A549 (cell line): Measurements from ENCODE around the gene QKI. TPM values are rescaled to one million over a fixed set of nuclear protein-coding genes. Genes with fewer than 3 reads are reported as not detected.

Source experiments
- ATAC-seq, 2 experiments: fragments of 200-7000 bp in 1 of 2; fragments of >200 bp in 1 of 2; cut with Nextera tagmentation in 1 of 2; cut with Tn5 transposase in 1 of 2; 3 replicates each; pipeline versions ENCODE4 v1.8.0 to v1.9.1; 2018 to 2020; ENCODE audit warnings: mild to moderate bottlenecking in 1 of 2, moderate library complexity in 1 of 2
- CTCF ChIA-PET: fragments of 300-600 bp; sonication (Branson Sonifier 250); formaldehyde crosslinking; extraction: SDS; loops from one replicate; lab custom pipeline; 2021; ENCODE audit warnings: antibody characterized with exemption, inconsistent platforms; lab: Yijun Ruan, JAX
- POLR2A ChIA-PET: fragments of 350-600 bp; formaldehyde crosslinking; extraction: SDS; loops from one replicate; lab custom pipeline; 2021; ENCODE audit warnings: antibody characterized with exemption, inconsistent platforms; lab: Yijun Ruan, JAX
- DNase-seq, 2 experiments: peaks; one replicate each; pipeline versions ENCODE4 v3.0.0 to v3.0.0-alpha.2; 2011 to 2016; ENCODE audit warnings: low read depth in 1 of 2, low spot score in 1 of 2
- FAIRE-seq: peaks from 2 replicates; lab custom pipeline; 2011; peaks lifted over from hg19 to GRCh38; lab: Jason Lieb, UNC
- H3K27ac ChIP-seq, 2 experiments: fragments of >200 bp; sonication (Bioruptor Twin); formaldehyde crosslinking; 3 replicates each; pipeline ENCODE4 v1.5.1; 2016 to 2017
- H3K4me1 ChIP-seq: fragments of >200 bp; sonication (Bioruptor Twin); formaldehyde crosslinking; 3 replicates; pipeline ENCODE4 v1.6.1; 2016
- H3K4me2 ChIP-seq: fragments of >200 bp; sonication (Bioruptor Twin); formaldehyde crosslinking; 3 replicates; pipeline ENCODE4 v1.6.1; 2016
- H3K4me3 ChIP-seq: fragments of >200 bp; sonication (Bioruptor Twin); formaldehyde crosslinking; 3 replicates; pipeline ENCODE4 v1.5.1; 2016
- H3K9me3 ChIP-seq: fragments of >200 bp; sonication (Bioruptor Twin); formaldehyde crosslinking; 3 replicates; pipeline ENCODE4 v1.6.1; 2016
- BHLHE40 ChIP-seq: IDR thresholded peaks from 2 replicates; pipeline ENCODE4 v1.6.1; 2012; ENCODE audit warnings: low read depth, low read length, inconsistent platforms
- CEBPB ChIP-seq, 2 experiments: fragments of >200 bp in 1 of 2; sonication (Bioruptor Twin) in 1 of 2; formaldehyde crosslinking in 1 of 2; IDR thresholded peaks; 2 replicates each; pipeline ENCODE4 v1.6.1; 2012 to 2016
- CHD4 ChIP-seq: fragments of 200-600 bp; sonication (generic); IDR thresholded peaks from 2 replicates; pipeline ENCODE4 v1.6.1; 2016; ENCODE audit warnings: antibody characterized with exemption, mild to moderate bottlenecking, borderline replicate concordance
- EHF ChIP-seq: fragments of 250-450 bp; sonication (Bioruptor Pico); IDR thresholded peaks from 2 replicates; pipeline ENCODE4 v1.5.0; 2020; ENCODE audit warnings: mild to moderate bottlenecking
- EP300 ChIP-seq, 2 experiments: fragments of >200 bp; sonication (Bioruptor Twin); formaldehyde crosslinking; IDR thresholded peaks; 2 replicates in 1 of 2; 3 replicates in 1 of 2; pipeline ENCODE4 v1.6.1; 2016 to 2017
- FOSB ChIP-seq: fragments of 250-450 bp; sonication (Bioruptor Pico); IDR thresholded peaks from 2 replicates; pipeline ENCODE4 v1.5.0; 2020; ENCODE audit warnings: mild to moderate bottlenecking, moderate library complexity
- FOSL2 ChIP-seq, 2 experiments: fragments of 450-650 bp in 1 of 2; fragments of >200 bp in 1 of 2; sonication (Bioruptor Twin) in 1 of 2; formaldehyde crosslinking; IDR thresholded peaks; 2 replicates each; pipeline versions ENCODE4 v1.5.0 to v1.6.1; 2016 to 2020; ENCODE audit warnings: mild to moderate bottlenecking in 1 of 2, moderate library complexity in 1 of 2
- FOXS1 ChIP-seq: fragments of 250-450 bp; sonication (Bioruptor Pico); IDR thresholded peaks from 2 replicates; pipeline ENCODE4 v1.5.0; 2020; ENCODE audit warnings: mild to moderate bottlenecking, moderate library complexity
- HEYL ChIP-seq: fragments of 250-450 bp; sonication (Bioruptor Pico); IDR thresholded peaks from 2 replicates; pipeline ENCODE4 v1.8.0; 2021; ENCODE audit warnings: mild to moderate bottlenecking, moderate library complexity
- JUN ChIP-seq, 2 experiments: fragments of >200 bp; sonication (Bioruptor Twin); formaldehyde crosslinking; IDR thresholded peaks; 2 replicates in 1 of 2; 3 replicates in 1 of 2; pipeline ENCODE4 v1.6.1; 2016 to 2017
- MAFK ChIP-seq: fragments of 450-650 bp; IDR thresholded peaks from 2 replicates; pipeline ENCODE4 v1.6.1; 2014; ENCODE audit not compliant: partially characterized antibody
- MAZ ChIP-seq: fragments of 150-350 bp; IDR thresholded peaks from 2 replicates; pipeline ENCODE4 v1.6.1; 2014; ENCODE audit warnings: antibody characterized with exemption, low read depth, low read length, borderline replicate concordance
- MYC ChIP-seq: IDR thresholded peaks from 2 replicates; pipeline ENCODE4 v1.6.1; 2012; ENCODE audit warnings: mild to moderate bottlenecking, inconsistent platforms, low read length, improper control_type of control experiment, borderline replicate concordance
- NPAS2 ChIP-seq: fragments of 250-450 bp; sonication (Bioruptor Pico); IDR thresholded peaks from 2 replicates; pipeline ENCODE4 v1.8.0; 2022; ENCODE audit warnings: mild to moderate bottlenecking, moderate library complexity, borderline replicate concordance
- NR3C1 ChIP-seq: fragments of >200 bp; sonication (Bioruptor Twin); formaldehyde crosslinking; IDR thresholded peaks from 3 replicates; pipeline ENCODE4 v1.6.1; 2017
- POLR2A ChIP-seq: IDR thresholded peaks from 2 replicates; pipeline ENCODE4 v1.6.1; 2012; ENCODE audit warnings: mild to moderate bottlenecking, low read length
- RAD21 ChIP-seq, 2 experiments: fragments of >200 bp in 1 of 2; sonication (Bioruptor Twin) in 1 of 2; formaldehyde crosslinking in 1 of 2; IDR thresholded peaks in 1 of 2; conservative IDR thresholded peaks in 1 of 2; 2 replicates in 1 of 2; 3 replicates in 1 of 2; pipeline ENCODE4 v1.6.1; 2012 to 2018; ENCODE audit warnings: inconsistent platforms in 1 of 2
- RARB ChIP-seq: fragments of 250-450 bp; sonication (Bioruptor Pico); IDR thresholded peaks from 2 replicates; pipeline ENCODE4 v1.8.0; 2021; ENCODE audit warnings: mild to moderate bottlenecking, moderate library complexity
- RFX5 ChIP-seq: fragments of 450-650 bp; IDR thresholded peaks from 2 replicates; pipeline ENCODE4 v1.7.1; 2014; ENCODE audit warnings: antibody characterized with exemption, mild to moderate bottlenecking, moderate library complexity
- SMC3 ChIP-seq: fragments of >200 bp; sonication (Bioruptor Twin); formaldehyde crosslinking; IDR thresholded peaks from 3 replicates; pipeline ENCODE4 v1.6.1; 2018; ENCODE audit warnings: inconsistent platforms
- SREBF2 ChIP-seq: fragments of 450-650 bp; IDR thresholded peaks from 2 replicates; pipeline ENCODE4 v1.6.1; 2014; ENCODE audit warnings: mild to moderate bottlenecking, moderate library complexity
- ZC3H11A ChIP-seq: fragments of 450-650 bp; IDR thresholded peaks from 2 replicates; pipeline ENCODE4 v1.6.1; 2014; ENCODE audit warnings: antibody characterized with exemption, mild to moderate bottlenecking
- ZFP36 ChIP-seq: fragments of 450-650 bp; IDR thresholded peaks from 2 replicates; pipeline ENCODE4 v1.6.1; 2014; ENCODE audit warnings: borderline replicate concordance; ENCODE audit not compliant: partially characterized antibody
- WGBS: methylation state at CpG from one replicate; pipeline ENCODE4 v1.1.6; 2017; ENCODE audit errors: missing lambda C conversion rate; 5-methylcytosine and 5-hydroxymethylcytosine counted together
- polyA plus RNA-seq, 4 experiments: library from polyadenylated mRNA; depleted of rRNA in 3 of 4; stranded (reverse); fragments of >200 nt; fragmentation: RNase III in 1 of 4; extraction: RNeasy Plus Mini Kit Qiagen cat#74134 plus additional on column Dnase treatment in 1 of 4; gene quantifications; 2 replicates in 3 of 4; 3 replicates in 1 of 4; pipeline ENCODE4 v1.2.3, GENCODE V29; 2011 to 2017
- TF ChIP-seq, protein P1 (sequence below): IDR thresholded peaks from 2 replicates; pipeline ENCODE4 v1.6.1; 2012
- TF ChIP-seq, protein P2 (sequence below): fragments of 250-450 bp; sonication (Bioruptor Pico); IDR thresholded peaks from 2 replicates; pipeline ENCODE4 v1.5.0; 2020; ENCODE audit warnings: low read depth, mild to moderate bottlenecking, moderate library complexity
- TF ChIP-seq, protein P3 (sequence below): fragments of 150-350 bp; IDR thresholded peaks from 2 replicates; pipeline ENCODE4 v1.6.1; 2014; ENCODE audit warnings: low read depth, mild to moderate bottlenecking, low read length
- TF ChIP-seq, protein P4 (sequence below): fragments of >200 bp; sonication (Bioruptor Twin); formaldehyde crosslinking; IDR thresholded peaks from 2 replicates; pipeline ENCODE4 v1.6.1; 2016
- TF ChIP-seq, protein P5 (sequence below): fragments of >200 bp; sonication (Bioruptor Twin); formaldehyde crosslinking; IDR thresholded peaks from 3 replicates; pipeline ENCODE4 v1.6.1; 2016
- TF ChIP-seq, protein P6 (sequence below): fragments of >200 bp; sonication (Bioruptor Twin); formaldehyde crosslinking; IDR thresholded peaks from 3 replicates; pipeline ENCODE4 v1.5.1; 2016

Gene QKI
- polyA plus RNA-seq, 2 of the 4 experiments (the other 2 are of a cell fraction): 71.9 to 98.2 TPM

DNA sequence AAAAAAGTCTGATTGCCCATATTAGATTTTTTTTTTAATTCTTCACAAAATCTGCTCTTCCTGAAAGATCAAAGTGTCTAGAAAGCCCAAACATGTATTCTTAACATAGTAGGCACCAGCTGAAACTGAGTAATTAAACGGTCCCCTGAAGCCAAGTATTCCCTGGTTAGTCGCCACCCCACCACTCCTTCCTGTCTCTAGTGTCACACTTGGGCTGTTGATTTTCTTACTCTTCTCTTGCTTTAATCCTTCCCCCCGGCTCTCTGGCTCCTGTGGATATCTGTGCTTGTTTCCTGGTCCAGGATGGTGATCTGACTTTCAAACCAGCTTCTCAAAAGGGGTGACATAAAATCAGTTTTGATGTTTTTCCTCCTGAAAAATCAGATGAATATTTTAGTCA lies 162.9 kb downstream of the QKI start:
- no peak for FAIRE-seq
- ChIA-PET POLR2A (no interaction called here), CTCF (no interaction called here)
- DNase-seq: no peak
- H3K27ac ChIP-seq: no peak overlapping the region
- no peak for ATAC-seq
- no peaks in the 10 kb centered on the region for H3K9me3 ChIP-seq
- H3K4me1 ChIP-seq: peaks cover 7% of the 10 kb centered on the region
- H3K4me3 ChIP-seq: no peak overlapping the region
- no peak overlapping the region for H3K4me2 ChIP-seq
- WGBS: 79% methylated on average over 3 of the region's 3 CpGs
- TF ChIP-seq, protein P1, sequence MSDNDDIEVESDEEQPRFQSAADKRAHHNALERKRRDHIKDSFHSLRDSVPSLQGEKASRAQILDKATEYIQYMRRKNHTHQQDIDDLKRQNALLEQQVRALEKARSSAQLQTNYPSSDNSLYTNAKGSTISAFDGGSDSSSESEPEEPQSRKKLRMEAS: no peak
- TF ChIP-seq SREBF2: no peak
- no peak for TF ChIP-seq SMC3
- no peak for TF ChIP-seq FOSL2 (IDR thresholded peaks at IDR 0.05)
- no peak for TF ChIP-seq FOSL2 (CRISPR knock-in tag; IDR thresholded peaks at IDR 0.05)
- TF ChIP-seq HEYL: no peak
- TF ChIP-seq RFX5: no peak
- no peak for TF ChIP-seq EP300 (IDR thresholded peaks at IDR 0.05)
- TF ChIP-seq CHD4: no peak
- TF ChIP-seq, protein P2, sequence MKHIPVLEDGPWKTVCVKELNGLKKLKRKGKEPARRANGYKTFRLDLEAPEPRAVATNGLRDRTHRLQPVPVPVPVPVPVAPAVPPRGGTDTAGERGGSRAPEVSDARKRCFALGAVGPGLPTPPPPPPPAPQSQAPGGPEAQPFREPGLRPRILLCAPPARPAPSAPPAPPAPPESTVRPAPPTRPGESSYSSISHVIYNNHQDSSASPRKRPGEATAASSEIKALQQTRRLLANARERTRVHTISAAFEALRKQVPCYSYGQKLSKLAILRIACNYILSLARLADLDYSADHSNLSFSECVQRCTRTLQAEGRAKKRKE (CRISPR knock-in tag): no peak
- TF ChIP-seq CEBPB (IDR thresholded peaks at IDR 0.05): no peak
- TF ChIP-seq, protein P3, sequence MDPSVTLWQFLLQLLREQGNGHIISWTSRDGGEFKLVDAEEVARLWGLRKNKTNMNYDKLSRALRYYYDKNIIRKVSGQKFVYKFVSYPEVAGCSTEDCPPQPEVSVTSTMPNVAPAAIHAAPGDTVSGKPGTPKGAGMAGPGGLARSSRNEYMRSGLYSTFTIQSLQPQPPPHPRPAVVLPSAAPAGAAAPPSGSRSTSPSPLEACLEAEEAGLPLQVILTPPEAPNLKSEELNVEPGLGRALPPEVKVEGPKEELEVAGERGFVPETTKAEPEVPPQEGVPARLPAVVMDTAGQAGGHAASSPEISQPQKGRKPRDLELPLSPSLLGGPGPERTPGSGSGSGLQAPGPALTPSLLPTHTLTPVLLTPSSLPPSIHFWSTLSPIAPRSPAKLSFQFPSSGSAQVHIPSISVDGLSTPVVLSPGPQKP: no peak
- TF ChIP-seq, protein P4, sequence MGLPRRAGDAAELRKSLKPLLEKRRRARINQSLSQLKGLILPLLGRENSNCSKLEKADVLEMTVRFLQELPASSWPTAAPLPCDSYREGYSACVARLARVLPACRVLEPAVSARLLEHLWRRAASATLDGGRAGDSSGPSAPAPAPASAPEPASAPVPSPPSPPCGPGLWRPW: no peak
- TF ChIP-seq MYC: no peak
- TF ChIP-seq RAD21 (conservative IDR thresholded peaks at IDR 0.05 in 1 of 2, IDR thresholded peaks at IDR 0.05 in 1 of 2): no peak
- no peak for TF ChIP-seq FOSB (CRISPR knock-in tag)
- TF ChIP-seq RARB (CRISPR knock-in tag): no peak
- no peak for TF ChIP-seq MAFK
- no peak for TF ChIP-seq ZFP36
- TF ChIP-seq NPAS2 (CRISPR knock-in tag): no peak

DNA sequence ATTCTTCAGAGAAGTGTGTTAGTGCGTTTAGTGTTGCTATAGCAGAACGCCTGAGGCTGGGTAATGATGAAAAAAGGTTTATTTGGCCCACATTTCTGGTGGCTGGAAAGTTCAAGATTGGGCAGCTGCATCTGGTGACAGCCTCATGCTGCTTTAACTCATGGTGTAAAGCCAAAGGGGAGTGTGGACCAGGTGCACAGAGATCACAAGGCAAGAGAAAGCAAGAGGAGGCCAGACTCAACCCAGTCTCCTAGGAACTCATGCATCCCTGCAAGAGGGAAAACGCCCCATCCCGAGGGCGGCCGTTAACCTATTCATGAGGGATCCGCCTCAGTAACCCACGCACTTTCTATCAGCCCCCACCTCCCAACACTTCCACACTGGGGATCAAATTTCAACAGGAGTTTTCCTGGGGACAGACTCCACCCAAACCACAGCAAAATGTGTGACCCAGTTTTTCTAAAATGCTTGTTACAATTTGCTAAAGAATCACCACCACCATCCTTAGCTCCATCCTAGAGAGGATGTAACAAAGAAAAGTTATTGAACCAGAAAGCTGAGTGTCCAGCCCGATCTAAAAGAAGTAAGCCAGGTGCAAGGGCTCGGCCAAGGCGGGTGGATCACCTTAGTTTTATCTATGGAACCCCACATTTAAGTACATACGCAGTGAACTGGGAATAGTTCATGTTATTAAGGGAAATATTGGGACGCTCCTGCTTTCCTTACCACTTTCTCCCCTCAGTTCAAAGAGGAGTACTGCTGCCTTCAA lies 164.8 kb downstream of the QKI start:
- no peak overlapping the region for H3K4me3 ChIP-seq
- no peaks in the 10 kb centered on the region for H3K4me1 ChIP-seq
- no peak overlapping the region for H3K4me2 ChIP-seq
- no peaks in the 10 kb centered on the region for H3K9me3 ChIP-seq
- 85% methylated on average over 13 of the region's 13 CpGs for WGBS
- ATAC-seq (peak; percentile 46 to 56; a peak in 4 of 6 replicates), DNase-seq (no peak), FAIRE-seq (no peak)
- POLR2A ChIA-PET: no interaction called here
- CTCF ChIA-PET: interaction anchor here (0.6 kb wide), 1 partner anchor 131 kb away, joined by 3 read pairs; no protein-coding TSS in a partner anchor
- no peak overlapping the region for H3K27ac ChIP-seq
- TF ChIP-seq EHF (CRISPR knock-in tag) (no peak), JUN (IDR thresholded peaks at IDR 0.05) (no peak), MAZ (no peak), NR3C1 (no peak), FOXS1 (CRISPR knock-in tag) (no peak), ZC3H11A (no peak), BHLHE40 (no peak), ZFP36 (no peak), POLR2A (no peak)
- TF ChIP-seq, protein P4: no peak
- TF ChIP-seq, protein P5, sequence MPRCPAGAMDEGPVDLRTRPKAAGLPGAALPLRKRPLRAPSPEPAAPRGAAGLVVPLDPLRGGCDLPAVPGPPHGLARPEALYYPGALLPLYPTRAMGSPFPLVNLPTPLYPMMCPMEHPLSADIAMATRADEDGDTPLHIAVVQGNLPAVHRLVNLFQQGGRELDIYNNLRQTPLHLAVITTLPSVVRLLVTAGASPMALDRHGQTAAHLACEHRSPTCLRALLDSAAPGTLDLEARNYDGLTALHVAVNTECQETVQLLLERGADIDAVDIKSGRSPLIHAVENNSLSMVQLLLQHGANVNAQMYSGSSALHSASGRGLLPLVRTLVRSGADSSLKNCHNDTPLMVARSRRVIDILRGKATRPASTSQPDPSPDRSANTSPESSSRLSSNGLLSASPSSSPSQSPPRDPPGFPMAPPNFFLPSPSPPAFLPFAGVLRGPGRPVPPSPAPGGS: no peak
- TF ChIP-seq, protein P6, sequence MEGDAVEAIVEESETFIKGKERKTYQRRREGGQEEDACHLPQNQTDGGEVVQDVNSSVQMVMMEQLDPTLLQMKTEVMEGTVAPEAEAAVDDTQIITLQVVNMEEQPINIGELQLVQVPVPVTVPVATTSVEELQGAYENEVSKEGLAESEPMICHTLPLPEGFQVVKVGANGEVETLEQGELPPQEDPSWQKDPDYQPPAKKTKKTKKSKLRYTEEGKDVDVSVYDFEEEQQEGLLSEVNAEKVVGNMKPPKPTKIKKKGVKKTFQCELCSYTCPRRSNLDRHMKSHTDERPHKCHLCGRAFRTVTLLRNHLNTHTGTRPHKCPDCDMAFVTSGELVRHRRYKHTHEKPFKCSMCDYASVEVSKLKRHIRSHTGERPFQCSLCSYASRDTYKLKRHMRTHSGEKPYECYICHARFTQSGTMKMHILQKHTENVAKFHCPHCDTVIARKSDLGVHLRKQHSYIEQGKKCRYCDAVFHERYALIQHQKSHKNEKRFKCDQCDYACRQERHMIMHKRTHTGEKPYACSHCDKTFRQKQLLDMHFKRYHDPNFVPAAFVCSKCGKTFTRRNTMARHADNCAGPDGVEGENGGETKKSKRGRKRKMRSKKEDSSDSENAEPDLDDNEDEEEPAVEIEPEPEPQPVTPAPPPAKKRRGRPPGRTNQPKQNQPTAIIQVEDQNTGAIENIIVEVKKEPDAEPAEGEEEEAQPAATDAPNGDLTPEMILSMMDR: no peak
